ENCODE results near the gene ITGA11.

DNA sequence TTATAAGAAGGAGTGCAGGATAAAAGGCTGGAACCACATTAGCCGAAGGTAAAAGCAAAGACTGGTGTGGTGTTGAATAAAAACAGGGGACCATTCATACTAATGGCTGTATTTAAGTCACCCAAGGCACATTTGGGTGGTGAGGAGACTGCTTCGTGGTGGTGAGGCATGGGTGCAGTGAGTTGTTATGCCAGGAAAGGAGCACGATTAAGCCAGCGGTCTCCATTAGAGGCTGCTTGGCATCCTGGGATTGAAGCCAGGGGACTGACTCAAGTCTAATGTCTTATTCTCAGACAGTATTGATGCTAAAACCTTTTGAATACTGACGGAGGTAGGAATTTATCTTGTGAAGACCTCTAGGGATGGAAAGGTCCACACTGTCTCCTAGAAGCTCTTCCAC, 132.5 kb downstream of the ITGA11 start:
- no peak for TF ChIP-seq SUZ12 (IDR thresholded peaks at IDR 0.05; ENCODE audit: extremely low read depth, insufficient read depth, insufficient read length)
- TF ChIP-seq YY1 (IDR thresholded peaks at IDR 0.05; ENCODE audit: insufficient read depth, insufficient read length), result no peak
- no peak for TF ChIP-seq ZNF274 (IDR thresholded peaks at IDR 0.05; ENCODE audit: low read depth, low read length)
